Measurements from ENCODE around the gene KCNJ6. TPM values are rescaled to one million over a fixed set of nuclear protein-coding genes. Genes with fewer than 3 reads are reported as not detected.

Gene KCNJ6
- total RNA-seq, 1 donor from 2014 or later = 10.5 TPM

- DNase-seq (ENCODE audit: extremely low spot score, unreplicated experiment) = no peak
- H3K9me3 Mint-ChIP-seq (ENCODE audit: unreplicated experiment) = no peaks in the 10 kb centered on the region
- no peak overlapping the region for H3K4me3 Mint-ChIP-seq (ENCODE audit: unreplicated experiment)
- peaks cover 34% of the 10 kb centered on the region for H3K4me1 Mint-ChIP-seq (ENCODE audit: unreplicated experiment)
- H3K36me3 Mint-ChIP-seq (ENCODE audit: unreplicated experiment) = no peaks in the 10 kb centered on the region
- no peak overlapping the region for H3K27ac Mint-ChIP-seq (ENCODE audit: unreplicated experiment)
- H3K27me3 Mint-ChIP-seq (ENCODE audit: unreplicated experiment) = no peaks in the 10 kb centered on the region
- no peak for TF ChIP-seq CTCF (IDR thresholded peaks at IDR 0.05)
Observed at GRCh38 chr21:37821786-37822450, 94.3 kb downstream of the KCNJ6 start.

- DNase-seq (ENCODE audit: extremely low spot score, unreplicated experiment) = no peak
- no peaks in the 10 kb centered on the region for H3K36me3 Mint-ChIP-seq (ENCODE audit: unreplicated experiment)
- no peak for TF ChIP-seq CTCF (IDR thresholded peaks at IDR 0.05)
- H3K4me3 Mint-ChIP-seq (ENCODE audit: unreplicated experiment) = no peak overlapping the region
- peaks cover 37% of the 10 kb centered on the region for H3K4me1 Mint-ChIP-seq (ENCODE audit: unreplicated experiment)
- H3K27ac Mint-ChIP-seq (ENCODE audit: unreplicated experiment) = no peak overlapping the region
- no peaks in the 10 kb centered on the region for H3K27me3 Mint-ChIP-seq (ENCODE audit: unreplicated experiment)
- H3K9me3 Mint-ChIP-seq (ENCODE audit: unreplicated experiment) = no peaks in the 10 kb centered on the region
Observed at GRCh38 chr21:37821092-37821491, 95.2 kb downstream of the KCNJ6 start.

GRCh38 chr21:37819372-37819771 is 96.9 kb downstream of the KCNJ6 start:
- no peak overlapping the region for H3K4me3 Mint-ChIP-seq (ENCODE audit: unreplicated experiment)
- H3K27ac Mint-ChIP-seq (ENCODE audit: unreplicated experiment) = peak overlapping the region; percentile 0
- H3K9me3 Mint-ChIP-seq (ENCODE audit: unreplicated experiment) = peaks cover under 1% of the 10 kb centered on the region

GRCh38 chr21:37817242-37817641 is 99.0 kb downstream of the KCNJ6 start:
- Mint-ChIP-seq H3K36me3 (ENCODE audit: unreplicated experiment) (peaks cover 9% of the 10 kb centered on the region), H3K9me3 (ENCODE audit: unreplicated experiment) (peaks cover 21% of the 10 kb centered on the region), H3K4me1 (ENCODE audit: unreplicated experiment) (peaks cover 37% of the 10 kb centered on the region), H3K27ac (ENCODE audit: unreplicated experiment) (no peak overlapping the region), H3K4me3 (ENCODE audit: unreplicated experiment) (no peak overlapping the region), H3K27me3 (ENCODE audit: unreplicated experiment) (no peaks in the 10 kb centered on the region)
- no peak for TF ChIP-seq CTCF (IDR thresholded peaks at IDR 0.05)
- no peak for DNase-seq (ENCODE audit: extremely low spot score, unreplicated experiment)

More at GRCh38 chr21:37819372-37819771, 96.9 kb downstream of the KCNJ6 start:
- peaks cover 37% of the 10 kb centered on the region for H3K4me1 Mint-ChIP-seq (ENCODE audit: unreplicated experiment)
- no peaks in the 10 kb centered on the region for H3K36me3 Mint-ChIP-seq (ENCODE audit: unreplicated experiment)
- TF ChIP-seq CTCF (IDR thresholded peaks at IDR 0.05) = no peak
- no peaks in the 10 kb centered on the region for H3K27me3 Mint-ChIP-seq (ENCODE audit: unreplicated experiment)
- DNase-seq (ENCODE audit: extremely low spot score, unreplicated experiment) = no peak

- peaks cover 25% of the 10 kb centered on the region for H3K9me3 Mint-ChIP-seq (ENCODE audit: unreplicated experiment)
- peak; percentile 66 for DNase-seq (ENCODE audit: extremely low spot score, unreplicated experiment)
- H3K4me1 Mint-ChIP-seq (ENCODE audit: unreplicated experiment) = peaks cover 32% of the 10 kb centered on the region
- peaks cover 9% of the 10 kb centered on the region for H3K36me3 Mint-ChIP-seq (ENCODE audit: unreplicated experiment)
- H3K4me3 Mint-ChIP-seq (ENCODE audit: unreplicated experiment) = no peak overlapping the region
- no peak for TF ChIP-seq CTCF (IDR thresholded peaks at IDR 0.05)
- H3K27me3 Mint-ChIP-seq (ENCODE audit: unreplicated experiment) = no peaks in the 10 kb centered on the region
- no peak overlapping the region for H3K27ac Mint-ChIP-seq (ENCODE audit: unreplicated experiment)
Observed at GRCh38 chr21:37815893-37816292, 100.4 kb downstream of the KCNJ6 start.

Data from osteocyte (in vitro differentiated cells).